BJ (cell line): ENCODE results near the gene GNAS-AS1. TPM values are rescaled to one million over a fixed set of nuclear protein-coding genes. Genes with fewer than 3 reads are reported as not detected.

Experiments used
- CTCF ChIA-PET: fragments of 350-600 bp; formaldehyde crosslinking; extraction: SDS; loops from one replicate; lab custom pipeline; 2021; ENCODE audit warnings: antibody characterized with exemption, inconsistent platforms; lab: Yijun Ruan, JAX
- POLR2A ChIA-PET: fragments of 300-600 bp; sonication (Branson Sonifier 250); formaldehyde crosslinking; extraction: SDS; loops from one replicate; lab custom pipeline; 2021; ENCODE audit warnings: antibody characterized with exemption; lab: Charles Lee
- DNase-seq: peaks from one replicate; pipeline ENCODE4 v3.0.0-alpha.2; 2011; ENCODE audit warnings: low read depth
- H3K27me3 ChIP-seq: 2 replicates; pipeline ENCODE4 v1.6.0; 2011; ENCODE audit warnings: low read length; ENCODE audit not compliant: control insufficient read depth, insufficient read depth
- H3K36me3 ChIP-seq: 2 replicates; pipeline ENCODE4 v1.5.1; 2011; ENCODE audit warnings: low read length; ENCODE audit not compliant: control insufficient read depth, insufficient read depth
- H3K4me3 ChIP-seq: 2 replicates; pipeline ENCODE4 v1.5.1; 2011; ENCODE audit warnings: low read depth, mild to moderate bottlenecking, control low read depth, low read length
- polyA plus RNA-seq: library from polyadenylated mRNA; depleted of rRNA; stranded (reverse); fragments of >200 nt; gene quantifications from 2 replicates; pipeline ENCODE4 v1.2.3, GENCODE V29; 2011
- TF ChIP-seq, protein P1 (sequence below): IDR thresholded peaks from 2 replicates; pipeline ENCODE4 v1.5.1; 2011; ENCODE audit warnings: low read depth, mild to moderate bottlenecking, control low read depth, inconsistent platforms, low read length, moderate library complexity; ENCODE audit not compliant: insufficient read depth

GNAS-AS1 gene
- polyA plus RNA-seq, 1 experiment, result 0.45 TPM

DNA sequence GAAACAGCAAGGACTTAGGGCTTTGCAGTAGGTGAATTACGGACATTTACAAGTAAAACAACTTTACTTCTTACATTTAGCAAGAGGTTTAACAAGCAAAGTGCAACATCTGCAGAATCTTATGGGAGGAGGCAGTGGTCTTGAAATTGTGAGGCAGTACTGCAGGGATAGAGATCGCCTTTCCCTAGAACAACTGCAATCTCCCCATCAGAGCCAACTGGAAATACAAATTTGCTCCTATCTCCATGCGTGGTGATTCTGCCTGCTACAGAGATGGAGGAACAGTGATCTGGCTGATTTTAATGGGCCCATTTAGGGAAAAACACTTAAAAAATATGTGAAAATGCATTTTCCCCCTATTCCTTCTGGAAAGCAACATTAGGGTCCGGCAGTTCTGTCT lies 27.7 kb upstream of the GNAS-AS1 start:
- peaks cover 2% of the 10 kb centered on the region for H3K27me3 ChIP-seq
- TF ChIP-seq, protein P1, sequence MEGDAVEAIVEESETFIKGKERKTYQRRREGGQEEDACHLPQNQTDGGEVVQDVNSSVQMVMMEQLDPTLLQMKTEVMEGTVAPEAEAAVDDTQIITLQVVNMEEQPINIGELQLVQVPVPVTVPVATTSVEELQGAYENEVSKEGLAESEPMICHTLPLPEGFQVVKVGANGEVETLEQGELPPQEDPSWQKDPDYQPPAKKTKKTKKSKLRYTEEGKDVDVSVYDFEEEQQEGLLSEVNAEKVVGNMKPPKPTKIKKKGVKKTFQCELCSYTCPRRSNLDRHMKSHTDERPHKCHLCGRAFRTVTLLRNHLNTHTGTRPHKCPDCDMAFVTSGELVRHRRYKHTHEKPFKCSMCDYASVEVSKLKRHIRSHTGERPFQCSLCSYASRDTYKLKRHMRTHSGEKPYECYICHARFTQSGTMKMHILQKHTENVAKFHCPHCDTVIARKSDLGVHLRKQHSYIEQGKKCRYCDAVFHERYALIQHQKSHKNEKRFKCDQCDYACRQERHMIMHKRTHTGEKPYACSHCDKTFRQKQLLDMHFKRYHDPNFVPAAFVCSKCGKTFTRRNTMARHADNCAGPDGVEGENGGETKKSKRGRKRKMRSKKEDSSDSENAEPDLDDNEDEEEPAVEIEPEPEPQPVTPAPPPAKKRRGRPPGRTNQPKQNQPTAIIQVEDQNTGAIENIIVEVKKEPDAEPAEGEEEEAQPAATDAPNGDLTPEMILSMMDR, result no peak
- ChIA-PET CTCF (no interaction called here), POLR2A (no interaction called here)
- no peak for DNase-seq
- no peak overlapping the region for H3K4me3 ChIP-seq
- H3K36me3 ChIP-seq, result no peaks in the 10 kb centered on the region

DNA sequence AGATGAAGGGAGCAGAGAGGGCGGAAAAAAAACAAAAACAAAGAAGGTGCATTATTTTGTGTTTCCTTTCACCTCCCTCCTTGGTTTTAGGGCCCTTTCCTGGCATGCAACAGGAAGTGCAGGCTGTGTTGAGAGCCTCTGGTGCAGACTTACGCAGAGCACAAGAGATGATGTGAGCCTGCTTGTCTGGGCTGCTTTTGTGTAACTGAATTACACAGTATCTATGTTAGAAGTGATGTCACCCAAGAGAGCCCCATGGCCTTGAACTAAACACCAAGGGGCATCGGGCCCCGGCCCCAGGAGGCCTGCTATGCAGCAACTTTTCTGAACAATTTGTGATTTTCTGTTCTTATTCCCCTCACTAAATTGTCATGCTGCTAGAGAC lies 27.3 kb upstream of the GNAS-AS1 start:
- Histone ChIP-seq H3K4me3 (no peak overlapping the region), H3K36me3 (no peaks in the 10 kb centered on the region), H3K27me3 (peaks cover 2% of the 10 kb centered on the region)
- DNase-seq, result no peak
- ChIA-PET CTCF (interaction anchor here (2.3 kb wide), 1 partner anchor 9 kb away, joined by 4 read pairs; no protein-coding TSS in a partner anchor), POLR2A (no interaction called here)
- TF ChIP-seq, protein P1, result no peak

DNA sequence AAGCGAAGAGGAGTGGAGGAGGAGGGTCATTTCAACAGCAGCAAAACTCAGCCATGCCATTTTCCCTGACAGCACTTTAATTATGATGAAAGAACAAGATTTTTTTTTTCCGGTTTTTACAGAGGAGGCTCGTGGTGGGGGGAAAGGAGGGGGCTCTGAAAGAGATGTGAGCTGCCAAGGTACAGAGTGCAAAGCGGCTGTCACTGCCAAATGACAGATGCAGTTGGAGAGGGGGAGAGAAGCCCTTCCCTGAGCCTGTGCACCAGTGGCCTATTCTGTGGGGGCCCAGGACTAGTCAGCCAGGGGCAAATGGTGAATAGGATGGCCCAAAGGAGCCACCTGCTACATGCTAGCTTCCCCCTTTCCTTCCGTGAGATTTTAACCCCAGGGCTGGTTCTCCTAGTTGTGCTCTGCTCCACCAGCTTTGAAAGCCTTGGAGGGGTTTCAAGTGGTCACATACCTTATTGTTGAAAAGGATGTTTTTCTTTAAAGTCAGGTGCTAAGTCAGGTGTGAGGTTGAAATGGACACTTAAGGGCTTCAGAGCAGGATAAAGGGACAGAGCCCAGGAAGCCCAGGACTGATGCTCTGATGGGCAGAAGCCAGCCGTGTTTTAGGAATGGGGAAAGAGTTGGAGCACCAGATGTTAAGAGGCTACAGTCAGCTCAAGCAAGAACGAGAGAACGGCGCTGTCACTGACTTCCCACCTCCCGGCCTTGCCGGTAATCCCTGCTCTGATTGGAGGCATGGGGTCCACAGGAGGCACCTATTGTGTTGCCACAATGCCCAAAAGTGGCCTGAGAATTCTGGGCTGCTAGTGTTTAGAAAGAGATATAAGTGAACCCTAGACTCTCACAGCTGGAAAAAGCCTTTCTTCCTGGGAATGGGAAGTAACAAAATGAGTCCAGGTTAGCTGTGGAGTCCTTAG lies 26.6 kb upstream of the GNAS-AS1 start:
- H3K4me3 ChIP-seq, result no peak overlapping the region
- H3K27me3 ChIP-seq, result peaks cover 2% of the 10 kb centered on the region
- TF ChIP-seq, protein P1, result no peak
- no peak for DNase-seq
- CTCF ChIA-PET, result interaction anchor here (1.4 to 2.3 kb wide), 2 partner anchors 9 to 640 kb away, joined by 3 to 4 read pairs; no protein-coding TSS in a partner anchor
- H3K36me3 ChIP-seq, result no peaks in the 10 kb centered on the region
- POLR2A ChIA-PET, result interaction anchor here (0.6 kb wide), 1 partner anchor 399 kb away, joined by 4 read pairs; no protein-coding TSS in a partner anchor

DNA sequence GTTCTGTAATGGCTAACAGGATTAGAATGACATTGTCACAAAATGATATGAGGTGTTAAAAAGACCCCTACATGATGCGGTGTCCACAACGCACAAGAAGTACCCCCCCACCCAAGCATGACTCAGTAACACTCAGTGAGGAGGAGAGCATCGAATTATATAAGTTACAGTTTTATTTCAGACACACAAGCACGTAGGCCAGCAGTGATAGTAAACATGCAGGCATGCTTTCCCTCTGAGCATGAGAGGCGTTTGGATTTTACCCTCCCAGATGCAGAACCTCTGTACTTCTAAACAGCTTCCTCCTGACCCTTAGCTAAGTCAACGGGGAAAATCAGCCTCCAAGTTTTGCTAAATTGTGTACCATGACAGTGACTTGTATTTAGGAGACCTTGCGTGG lies 25.7 kb upstream of the GNAS-AS1 start:
- TF ChIP-seq, protein P1, result no peak
- Histone ChIP-seq H3K4me3 (no peak overlapping the region), H3K27me3 (peaks cover 2% of the 10 kb centered on the region), H3K36me3 (no peaks in the 10 kb centered on the region)
- POLR2A ChIA-PET, result interaction anchor here (0.6 kb wide), 1 partner anchor 398 kb away, joined by 4 read pairs; no protein-coding TSS in a partner anchor
- CTCF ChIA-PET, result interaction anchor here (1.4 to 2.3 kb wide), 2 partner anchors 10 to 639 kb away, joined by 3 to 4 read pairs; no protein-coding TSS in a partner anchor
- no peak for DNase-seq

DNA sequence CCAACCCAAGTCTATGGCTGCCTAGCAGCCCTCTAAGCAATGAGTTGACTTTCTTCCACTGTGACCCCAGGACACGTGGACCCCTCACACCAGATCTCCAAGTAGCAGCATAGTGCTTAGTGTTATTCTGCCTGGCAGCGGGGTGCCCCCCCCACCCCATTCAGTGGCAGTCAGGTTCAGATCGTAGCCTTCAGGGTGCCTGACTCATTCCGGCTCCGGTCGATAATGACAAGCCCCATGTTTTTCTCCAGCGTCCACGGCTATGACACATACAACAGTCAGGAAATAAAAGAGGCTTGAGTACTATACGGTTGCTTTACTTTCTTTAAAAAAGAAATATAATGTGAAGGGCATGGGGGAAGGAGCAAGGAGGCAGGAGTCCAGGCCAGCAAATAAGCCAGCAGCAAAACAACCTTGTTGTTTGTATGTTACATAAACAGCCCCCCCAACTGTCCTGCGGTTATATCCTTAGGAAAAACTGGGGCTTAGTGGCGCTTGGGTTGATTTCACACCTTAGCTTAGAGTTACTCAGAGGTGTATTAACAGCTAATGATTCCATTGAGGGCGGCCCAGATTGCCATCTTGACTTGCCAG lies 24.9 kb upstream of the GNAS-AS1 start:
- DNase-seq, result no peak
- TF ChIP-seq, protein P1, result no peak
- CTCF ChIA-PET, result interaction anchor here (2.3 kb wide), 1 partner anchor 11 kb away, joined by 4 read pairs; no protein-coding TSS in a partner anchor
- Histone ChIP-seq H3K36me3 (no peaks in the 10 kb centered on the region), H3K4me3 (no peak overlapping the region), H3K27me3 (no peaks in the 10 kb centered on the region)
- POLR2A ChIA-PET, result no interaction called here
